Measurements from ENCODE around the gene ABT1. TPM values are rescaled to one million over a fixed set of nuclear protein-coding genes. Genes with fewer than 3 reads are reported as not detected.
"Not testable (repeated sequence)": the region's sequence is repeated elsewhere in the genome, so short reads cannot be mapped to it uniquely, and the experiment has no call there.

Gene ABT1
- 13.1 and 13.4 TPM in 2 replicates for total RNA-seq
- polyA plus RNA-seq: 8.3 and 9.9 TPM in 2 replicates
- 7.7 and 12.6 TPM in 2 replicates for polyA plus RNA-seq (2012)
- 9.5 and 10.8 TPM in 2 replicates for polyA minus RNA-seq (ENCODE audit: low replicate concordance)

DNA sequence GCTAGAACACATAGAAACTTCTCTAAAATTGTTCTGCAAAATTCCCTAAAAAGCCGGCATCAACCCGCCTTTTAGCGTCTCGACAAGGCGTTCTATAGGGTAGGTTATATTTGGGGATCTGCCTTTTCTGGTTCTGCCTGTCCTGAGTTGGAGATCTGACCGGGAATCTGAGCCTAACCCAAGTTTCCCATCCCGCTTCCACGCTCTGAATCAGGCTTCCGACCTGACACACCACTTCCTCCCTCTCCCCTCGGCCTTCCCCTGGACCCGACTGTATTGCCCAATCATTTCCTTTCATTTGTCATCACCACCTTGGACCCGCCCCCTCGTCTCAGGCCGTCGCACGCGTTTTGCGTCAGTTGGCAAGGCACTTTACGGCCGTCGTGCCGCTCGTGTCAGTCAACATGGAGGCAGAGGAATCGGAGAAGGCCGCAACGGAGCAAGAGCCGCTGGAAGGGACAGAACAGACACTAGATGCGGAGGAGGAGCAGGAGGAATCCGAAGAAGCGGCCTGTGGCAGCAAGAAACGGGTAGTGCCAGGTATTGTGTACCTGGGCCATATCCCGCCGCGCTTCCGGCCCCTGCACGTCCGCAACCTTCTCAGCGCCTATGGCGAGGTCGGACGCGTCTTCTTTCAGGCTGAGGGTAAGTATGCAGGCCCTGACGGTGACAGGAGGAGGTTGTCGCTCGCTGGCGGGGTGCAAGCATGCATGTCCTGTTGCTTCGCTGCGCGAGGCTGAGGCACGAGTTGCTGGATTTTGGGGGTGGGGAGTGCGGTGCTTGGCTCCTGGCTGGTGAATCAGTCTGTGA is at the start of gene ABT1:
TSS of gene ABT1 (plus strand) at position 375 of the 810 bp plus-strand sequence. CDS start at position 405, 30 bp downstream.
- Histone ChIP-seq H3K36me3 (ENCODE audit: control insufficient read depth, insufficient read depth, low read length) (peaks cover 2% of the 10 kb centered on the region), H3K4me2 (ENCODE audit: extremely low read depth, insufficient read depth, low read length) (peak within 1 kb of the TSS; percentile 97), H3K79me2 (ENCODE audit: control insufficient read depth, insufficient read depth, low read length) (peaks cover 14% of the 10 kb centered on the region), H3K27me3 (ENCODE audit: control insufficient read depth, insufficient read depth, low read length) (no peaks in the 10 kb centered on the region), H3K4me1 (ENCODE audit: control insufficient read depth, extremely low read depth, insufficient read depth, low read length) (peaks cover 2% of the 10 kb centered on the region), H3K27ac (ENCODE audit: insufficient read depth, low read length) (peak within 1 kb of the TSS; percentile 87), H3K9ac (ENCODE audit: insufficient read depth, low read length) (peak within 1 kb of the TSS; percentile 87), H4K20me1 (ENCODE audit: control insufficient read depth, extremely low read depth, insufficient read depth, low read length) (no peaks in the 10 kb centered on the region), H3K9me3 (ENCODE audit: control insufficient read depth, insufficient read depth, low read depth, low read length) (no peaks in the 10 kb centered on the region), H3K4me3 (replicated peaks in 1 of 4; ENCODE audit: control extremely low read depth in 1 of 4, insufficient read depth in 1 of 4, low read depth in 3 of 4, low read length in 4 of 4) (peak within 1 kb of the TSS; percentile 78 to 98 (median 92)), H2AFZ (ENCODE audit: low read length) (peak within 1 kb of the TSS; percentile 92)
- DNase-seq (ENCODE audit: low read depth in 2 of 2): peak; percentile 98
- TF ChIP-seq, protein P1, sequence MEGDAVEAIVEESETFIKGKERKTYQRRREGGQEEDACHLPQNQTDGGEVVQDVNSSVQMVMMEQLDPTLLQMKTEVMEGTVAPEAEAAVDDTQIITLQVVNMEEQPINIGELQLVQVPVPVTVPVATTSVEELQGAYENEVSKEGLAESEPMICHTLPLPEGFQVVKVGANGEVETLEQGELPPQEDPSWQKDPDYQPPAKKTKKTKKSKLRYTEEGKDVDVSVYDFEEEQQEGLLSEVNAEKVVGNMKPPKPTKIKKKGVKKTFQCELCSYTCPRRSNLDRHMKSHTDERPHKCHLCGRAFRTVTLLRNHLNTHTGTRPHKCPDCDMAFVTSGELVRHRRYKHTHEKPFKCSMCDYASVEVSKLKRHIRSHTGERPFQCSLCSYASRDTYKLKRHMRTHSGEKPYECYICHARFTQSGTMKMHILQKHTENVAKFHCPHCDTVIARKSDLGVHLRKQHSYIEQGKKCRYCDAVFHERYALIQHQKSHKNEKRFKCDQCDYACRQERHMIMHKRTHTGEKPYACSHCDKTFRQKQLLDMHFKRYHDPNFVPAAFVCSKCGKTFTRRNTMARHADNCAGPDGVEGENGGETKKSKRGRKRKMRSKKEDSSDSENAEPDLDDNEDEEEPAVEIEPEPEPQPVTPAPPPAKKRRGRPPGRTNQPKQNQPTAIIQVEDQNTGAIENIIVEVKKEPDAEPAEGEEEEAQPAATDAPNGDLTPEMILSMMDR (conservative IDR thresholded peaks at IDR 0.05 in 1 of 2, IDR thresholded peaks at IDR 0.05 in 1 of 2; ENCODE audit: low read depth in 1 of 2, low read length in 2 of 2): no peak
- no peak for TF ChIP-seq EZH2 (IDR thresholded peaks at IDR 0.05; ENCODE audit: low read length, missing control alignments)

DNA sequence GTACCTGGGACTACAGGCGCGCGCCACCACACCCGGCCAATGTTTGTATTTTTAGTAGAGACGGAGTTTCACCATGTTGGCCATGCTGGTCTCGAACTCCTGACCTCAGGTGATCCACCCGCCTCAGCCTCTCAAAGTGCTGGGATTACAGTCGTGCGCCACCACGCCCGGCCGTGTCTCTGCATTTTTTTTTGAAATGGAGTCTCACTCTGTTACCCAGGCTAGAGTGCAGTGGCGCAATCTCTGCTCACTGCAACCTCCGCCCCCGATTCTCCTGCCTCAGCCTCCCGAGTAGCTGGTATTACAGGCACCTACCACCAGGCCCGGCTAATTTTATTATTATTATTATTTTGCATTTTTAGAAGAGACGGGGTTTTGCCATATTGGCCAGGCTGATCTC is 49.4 kb upstream of the ABT1 start:
- H3K79me2 ChIP-seq (ENCODE audit: control insufficient read depth, insufficient read depth, low read length); H3K27me3 ChIP-seq (ENCODE audit: control insufficient read depth, insufficient read depth, low read length): not testable (repeated sequence)

GRCh38 chr6:26550250-26550993 is 46.3 kb upstream of the ABT1 start:
- Histone ChIP-seq H3K36me3 (ENCODE audit: control insufficient read depth, insufficient read depth, low read length) (peaks cover 3% of the 10 kb centered on the region), H3K9ac (ENCODE audit: insufficient read depth, low read length) (peak overlapping the region; percentile 22), H3K27ac (ENCODE audit: insufficient read depth, low read length) (peak overlapping the region; percentile 10), H3K9me3 (ENCODE audit: control insufficient read depth, insufficient read depth, low read depth, low read length) (no peaks in the 10 kb centered on the region), H3K4me1 (ENCODE audit: control insufficient read depth, extremely low read depth, insufficient read depth, low read length) (no peaks in the 10 kb centered on the region), H3K4me3 (replicated peaks in 1 of 4; ENCODE audit: control extremely low read depth in 1 of 4, insufficient read depth in 1 of 4, low read depth in 3 of 4, low read length in 4 of 4) (peak overlapping the region; percentile 54 to 61 (median 58)), H3K79me2 (ENCODE audit: control insufficient read depth, insufficient read depth, low read length) (no peaks in the 10 kb centered on the region), H3K27me3 (ENCODE audit: control insufficient read depth, insufficient read depth, low read length) (no peaks in the 10 kb centered on the region), H3K4me2 (ENCODE audit: extremely low read depth, insufficient read depth, low read length) (peak overlapping the region; percentile 49), H4K20me1 (ENCODE audit: control insufficient read depth, extremely low read depth, insufficient read depth, low read length) (no peaks in the 10 kb centered on the region), H2AFZ (ENCODE audit: low read length) (peak overlapping the region; percentile 81)
- DNase-seq (ENCODE audit: low read depth in 2 of 2): peak; percentile 45 to 58
- TF ChIP-seq, protein P1 (conservative IDR thresholded peaks at IDR 0.05 in 1 of 2, IDR thresholded peaks at IDR 0.05 in 1 of 2; ENCODE audit: low read depth in 1 of 2, low read length in 2 of 2): peak in 1 of 2 donors; percentile 8
- no peak for TF ChIP-seq EZH2 (IDR thresholded peaks at IDR 0.05; ENCODE audit: low read length, missing control alignments)

More for the DNA sequence above, 49.4 kb upstream of the ABT1 start:
- not testable (repeated sequence) for H3K27ac ChIP-seq (ENCODE audit: insufficient read depth, low read length); DNase-seq (ENCODE audit: low read depth in 2 of 2); H3K4me1 ChIP-seq (ENCODE audit: control insufficient read depth, extremely low read depth, insufficient read depth, low read length); H3K36me3 ChIP-seq (ENCODE audit: control insufficient read depth, insufficient read depth, low read length); H2AFZ ChIP-seq (ENCODE audit: low read length); H3K9ac ChIP-seq (ENCODE audit: insufficient read depth, low read length); H3K4me2 ChIP-seq (ENCODE audit: extremely low read depth, insufficient read depth, low read length); H3K4me3 ChIP-seq (replicated peaks in 1 of 4; ENCODE audit: control extremely low read depth in 1 of 4, insufficient read depth in 1 of 4, low read depth in 3 of 4, low read length in 4 of 4); H4K20me1 ChIP-seq (ENCODE audit: control insufficient read depth, extremely low read depth, insufficient read depth, low read length); H3K9me3 ChIP-seq (ENCODE audit: control insufficient read depth, insufficient read depth, low read depth, low read length)

All from fibroblast of lung (primary cell).